ENCODE results near the gene TACC2.
"Not testable (repeated sequence)": the region's sequence is repeated elsewhere in the genome, so short reads cannot be mapped to it uniquely, and the experiment has no call there.

TACC2 gene

GRCh38 chr10:122060250-122060649 is 71.3 kb downstream of the TACC2 start:
- no peaks in the 10 kb centered on the region for H3K9me3 ChIP-seq (ENCODE audit: insufficient read depth, low read length, severe bottlenecking)
- no peaks in the 10 kb centered on the region for H3K79me2 ChIP-seq (ENCODE audit: insufficient read depth, low read length)
- no peak overlapping the region for H2AFZ ChIP-seq (ENCODE audit: low read depth, low read length)
- H3K4me1 ChIP-seq (ENCODE audit: insufficient read depth, low read length) = no peaks in the 10 kb centered on the region
- TF ChIP-seq EZH2 (IDR thresholded peaks at IDR 0.05; ENCODE audit: borderline replicate concordance, low read depth, low read length, severe bottlenecking) (no peak), CTCF (IDR thresholded peaks at IDR 0.05; ENCODE audit: borderline replicate concordance, extremely low read depth, low read length, poor library complexity, severe bottlenecking) (no peak)
- no peaks in the 10 kb centered on the region for H4K20me1 ChIP-seq (ENCODE audit: insufficient read depth, low read length)
- H3K4me2 ChIP-seq (ENCODE audit: insufficient read depth, low read length) = no peak overlapping the region
- H3K36me3 ChIP-seq (ENCODE audit: insufficient read depth, low read length) = no peaks in the 10 kb centered on the region
- no peak overlapping the region for H3K4me3 ChIP-seq (ENCODE audit: low read depth in 1 of 2, low read length in 2 of 2)
- no peak overlapping the region for H3K27ac ChIP-seq (ENCODE audit: low read length)
- no peaks in the 10 kb centered on the region for H3K27me3 ChIP-seq (ENCODE audit: insufficient read depth, low read length, poor library complexity)
- DNase-seq = no peak
- H3K9ac ChIP-seq (ENCODE audit: low read depth, low read length) = no peak overlapping the region
- ATAC-seq (ENCODE audit: insufficient read depth, low read depth) = no peak

GRCh38 chr10:122062831-122063674 is 74.1 kb downstream of the TACC2 start:
- no peaks in the 10 kb centered on the region for H3K27me3 ChIP-seq (ENCODE audit: insufficient read depth, low read length, poor library complexity)
- H3K27ac ChIP-seq (ENCODE audit: low read length) = no peak overlapping the region
- no peak for ATAC-seq (ENCODE audit: insufficient read depth, low read depth)
- no peak for TF ChIP-seq EZH2 (IDR thresholded peaks at IDR 0.05; ENCODE audit: borderline replicate concordance, low read depth, low read length, severe bottlenecking)
- TF ChIP-seq CTCF (IDR thresholded peaks at IDR 0.05; ENCODE audit: borderline replicate concordance, extremely low read depth, low read length, poor library complexity, severe bottlenecking) = no peak
- no peaks in the 10 kb centered on the region for H4K20me1 ChIP-seq (ENCODE audit: insufficient read depth, low read length)
- no peak overlapping the region for H2AFZ ChIP-seq (ENCODE audit: low read depth, low read length)
- no peak overlapping the region for H3K9ac ChIP-seq (ENCODE audit: low read depth, low read length)
- no peak overlapping the region for H3K4me3 ChIP-seq (ENCODE audit: low read depth in 1 of 2, low read length in 2 of 2)
- no peaks in the 10 kb centered on the region for H3K79me2 ChIP-seq (ENCODE audit: insufficient read depth, low read length)
- DNase-seq = no peak
- H3K4me1 ChIP-seq (ENCODE audit: insufficient read depth, low read length) = no peaks in the 10 kb centered on the region
- H3K4me2 ChIP-seq (ENCODE audit: insufficient read depth, low read length) = no peak overlapping the region
- no peaks in the 10 kb centered on the region for H3K36me3 ChIP-seq (ENCODE audit: insufficient read depth, low read length)
- no peaks in the 10 kb centered on the region for H3K9me3 ChIP-seq (ENCODE audit: insufficient read depth, low read length, severe bottlenecking)

- H3K27ac ChIP-seq (ENCODE audit: low read length); H2AFZ ChIP-seq (ENCODE audit: low read depth, low read length); H3K9me3 ChIP-seq (ENCODE audit: insufficient read depth, low read length, severe bottlenecking); DNase-seq; H3K9ac ChIP-seq (ENCODE audit: low read depth, low read length); H3K4me3 ChIP-seq (ENCODE audit: low read depth in 1 of 2, low read length in 2 of 2); H3K79me2 ChIP-seq (ENCODE audit: insufficient read depth, low read length); H3K27me3 ChIP-seq (ENCODE audit: insufficient read depth, low read length, poor library complexity); H4K20me1 ChIP-seq (ENCODE audit: insufficient read depth, low read length); H3K4me1 ChIP-seq (ENCODE audit: insufficient read depth, low read length); H3K36me3 ChIP-seq (ENCODE audit: insufficient read depth, low read length); ATAC-seq (ENCODE audit: insufficient read depth, low read depth); H3K4me2 ChIP-seq (ENCODE audit: insufficient read depth, low read length): not testable (repeated sequence)
Measured at GRCh38 chr10:122066337-122066939, 77.5 kb downstream of the TACC2 start.

GRCh38 chr10:122068844-122069243 is 79.9 kb downstream of the TACC2 start:
- Histone ChIP-seq H3K27me3 (ENCODE audit: insufficient read depth, low read length, poor library complexity) (no peaks in the 10 kb centered on the region), H3K4me2 (ENCODE audit: insufficient read depth, low read length) (no peak overlapping the region), H3K79me2 (ENCODE audit: insufficient read depth, low read length) (no peaks in the 10 kb centered on the region), H3K27ac (ENCODE audit: low read length) (no peak overlapping the region), H3K4me3 (ENCODE audit: low read depth in 1 of 2, low read length in 2 of 2) (no peak overlapping the region), H3K9me3 (ENCODE audit: insufficient read depth, low read length, severe bottlenecking) (no peaks in the 10 kb centered on the region), H3K36me3 (ENCODE audit: insufficient read depth, low read length) (no peaks in the 10 kb centered on the region), H3K9ac (ENCODE audit: low read depth, low read length) (no peak overlapping the region), H2AFZ (ENCODE audit: low read depth, low read length) (no peak overlapping the region), H4K20me1 (ENCODE audit: insufficient read depth, low read length) (no peaks in the 10 kb centered on the region), H3K4me1 (ENCODE audit: insufficient read depth, low read length) (no peaks in the 10 kb centered on the region)
- no peak for ATAC-seq (ENCODE audit: insufficient read depth, low read depth)
- TF ChIP-seq CTCF (IDR thresholded peaks at IDR 0.05; ENCODE audit: borderline replicate concordance, extremely low read depth, low read length, poor library complexity, severe bottlenecking) (no peak), EZH2 (IDR thresholded peaks at IDR 0.05; ENCODE audit: borderline replicate concordance, low read depth, low read length, severe bottlenecking) (no peak)
- DNase-seq = no peak

Measured in DND-41 (cell line).